ENCODE results near the gene PLEKHM2. TPM values are rescaled to one million over a fixed set of nuclear protein-coding genes. Genes with fewer than 3 reads are reported as not detected.
"Not testable (repeated sequence)": the region's sequence is repeated elsewhere in the genome, so short reads cannot be mapped to it uniquely, and the experiment has no call there.

Gene PLEKHM2
- total RNA-seq, 1 donor from 2014 or later, result 42.8 TPM

DNA sequence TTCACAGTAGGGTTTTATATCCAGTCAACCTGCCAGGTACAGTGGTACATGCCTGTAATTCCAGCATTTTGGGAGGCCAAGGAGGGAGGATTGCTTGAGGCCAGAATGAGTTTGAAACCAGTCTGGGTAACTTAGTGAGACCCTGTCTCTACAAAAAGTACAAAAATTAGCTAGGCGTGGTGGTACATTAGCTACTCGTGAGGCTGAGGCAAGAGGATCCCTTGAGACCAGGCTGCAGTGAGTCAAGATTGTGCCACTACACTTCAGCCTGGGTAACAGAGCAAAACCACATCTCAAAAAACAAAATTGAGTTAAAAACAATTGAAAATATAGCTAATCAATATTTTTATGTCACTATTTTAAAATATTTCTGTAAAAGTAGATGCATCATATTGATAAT is 33.7 kb upstream of the PLEKHM2 start:
- H3K4me3 ChIP-seq (ENCODE audit: low read depth, low read length), result no peak overlapping the region
- no peak for DNase-seq (ENCODE audit: low read depth)
- TF ChIP-seq, protein P1, sequence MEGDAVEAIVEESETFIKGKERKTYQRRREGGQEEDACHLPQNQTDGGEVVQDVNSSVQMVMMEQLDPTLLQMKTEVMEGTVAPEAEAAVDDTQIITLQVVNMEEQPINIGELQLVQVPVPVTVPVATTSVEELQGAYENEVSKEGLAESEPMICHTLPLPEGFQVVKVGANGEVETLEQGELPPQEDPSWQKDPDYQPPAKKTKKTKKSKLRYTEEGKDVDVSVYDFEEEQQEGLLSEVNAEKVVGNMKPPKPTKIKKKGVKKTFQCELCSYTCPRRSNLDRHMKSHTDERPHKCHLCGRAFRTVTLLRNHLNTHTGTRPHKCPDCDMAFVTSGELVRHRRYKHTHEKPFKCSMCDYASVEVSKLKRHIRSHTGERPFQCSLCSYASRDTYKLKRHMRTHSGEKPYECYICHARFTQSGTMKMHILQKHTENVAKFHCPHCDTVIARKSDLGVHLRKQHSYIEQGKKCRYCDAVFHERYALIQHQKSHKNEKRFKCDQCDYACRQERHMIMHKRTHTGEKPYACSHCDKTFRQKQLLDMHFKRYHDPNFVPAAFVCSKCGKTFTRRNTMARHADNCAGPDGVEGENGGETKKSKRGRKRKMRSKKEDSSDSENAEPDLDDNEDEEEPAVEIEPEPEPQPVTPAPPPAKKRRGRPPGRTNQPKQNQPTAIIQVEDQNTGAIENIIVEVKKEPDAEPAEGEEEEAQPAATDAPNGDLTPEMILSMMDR (conservative IDR thresholded peaks at IDR 0.05; ENCODE audit: low read depth, low read length), result no peak

- not testable (repeated sequence) for DNase-seq (ENCODE audit: low read depth); H3K4me3 ChIP-seq (ENCODE audit: low read depth, low read length)
Measured at GRCh38 chr1:15652130-15652529, 32.0 kb upstream of the PLEKHM2 start.

- no peak for DNase-seq (ENCODE audit: low read depth)
- no peak overlapping the region for H3K4me3 ChIP-seq (ENCODE audit: low read depth, low read length)
Measured at GRCh38 chr1:15654091-15654690, 29.9 kb upstream of the PLEKHM2 start.

GRCh38 chr1:15656464-15656863 is 27.7 kb upstream of the PLEKHM2 start:
- no peak overlapping the region for H3K4me3 ChIP-seq (ENCODE audit: low read depth, low read length)
- TF ChIP-seq, protein P1 (conservative IDR thresholded peaks at IDR 0.05; ENCODE audit: low read depth, low read length), result no peak
- DNase-seq (ENCODE audit: low read depth), result no peak

More at GRCh38 chr1:15654091-15654690, 29.9 kb upstream of the PLEKHM2 start:
- TF ChIP-seq, protein P1 (conservative IDR thresholded peaks at IDR 0.05; ENCODE audit: low read depth, low read length), result no peak

DNA sequence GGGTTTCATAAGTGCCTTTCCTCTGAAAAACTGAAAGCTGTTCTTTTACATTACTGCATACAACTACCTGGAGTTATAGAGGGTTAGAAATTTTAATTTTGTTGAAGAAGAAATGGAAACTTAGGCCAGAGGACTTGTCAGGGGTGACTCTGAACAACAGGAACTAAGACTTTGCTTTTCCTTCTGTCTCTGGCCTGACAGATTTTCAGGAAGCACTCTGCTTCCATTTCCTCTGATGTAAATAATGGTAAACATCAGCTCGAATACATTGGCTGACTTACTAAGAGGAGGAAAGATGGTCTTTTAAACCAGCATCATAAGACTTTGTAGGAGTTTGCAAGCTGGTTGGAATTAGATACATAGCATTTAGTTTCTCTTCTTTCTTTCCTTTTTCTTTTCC is 27.1 kb upstream of the PLEKHM2 start:
- H3K4me3 ChIP-seq (ENCODE audit: low read depth, low read length), result no peak overlapping the region
- TF ChIP-seq, protein P1 (conservative IDR thresholded peaks at IDR 0.05; ENCODE audit: low read depth, low read length), result no peak
- no peak for DNase-seq (ENCODE audit: low read depth)

DNA sequence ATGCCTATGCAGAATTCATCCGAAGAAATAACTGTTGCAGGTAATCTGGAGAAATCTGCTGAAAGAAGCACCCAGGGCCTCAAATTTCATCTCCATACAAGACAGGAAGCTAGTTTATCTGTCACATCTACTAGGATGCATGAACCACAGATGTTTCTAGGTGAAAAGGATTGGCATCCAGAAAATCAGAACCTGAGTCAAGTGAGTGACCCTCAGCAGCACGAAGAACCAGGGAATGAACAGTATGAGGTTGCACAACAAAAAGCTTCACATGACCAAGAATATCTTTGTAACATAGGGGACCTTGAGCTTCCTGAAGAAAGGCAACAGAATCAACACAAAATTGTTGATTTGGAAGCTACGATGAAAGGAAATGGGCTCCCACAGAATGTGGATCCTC is 24.0 kb upstream of the PLEKHM2 start:
- TF ChIP-seq, protein P1 (conservative IDR thresholded peaks at IDR 0.05; ENCODE audit: low read depth, low read length), result no peak
- no peak overlapping the region for H3K4me3 ChIP-seq (ENCODE audit: low read depth, low read length)
- no peak for DNase-seq (ENCODE audit: low read depth)

DNA sequence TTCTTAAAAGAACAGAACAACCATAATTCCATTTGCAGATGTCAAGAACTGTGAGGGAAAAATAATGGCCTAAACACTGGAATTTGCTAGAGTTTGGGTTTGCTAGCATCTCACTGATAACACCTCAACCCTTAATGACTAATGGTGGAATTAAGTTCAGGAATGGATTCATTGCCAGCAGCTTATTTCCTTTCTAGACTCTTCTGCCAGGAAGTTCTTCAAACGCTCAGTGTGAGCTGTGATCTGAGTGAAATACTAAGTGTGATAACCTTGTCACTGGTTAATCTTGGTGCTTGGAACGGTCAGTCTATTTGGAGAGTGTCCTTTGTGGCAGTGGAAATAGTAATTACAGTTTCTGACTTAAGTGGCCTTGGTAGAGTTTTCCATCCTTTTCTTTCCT is 21.6 kb upstream of the PLEKHM2 start:
- no peak overlapping the region for H3K4me3 ChIP-seq (ENCODE audit: low read depth, low read length)
- TF ChIP-seq, protein P1 (conservative IDR thresholded peaks at IDR 0.05; ENCODE audit: low read depth, low read length), result no peak
- no peak for DNase-seq (ENCODE audit: low read depth)

Measured in epithelial cell of proximal tubule (primary cell).